ENCODE data around the gene FAM167B. TPM values are rescaled to one million over a fixed set of nuclear protein-coding genes. Genes with fewer than 3 reads are reported as not detected.
A peak's percentile ranks its signal among the peaks of the same experiment; 100 is the strongest.

FAM167B gene
- total and polyA plus RNA-seq, 2 donors (not counting 1 experiment from before 2014, with no cell fraction given): 1.1 to 5.4 TPM

GRCh38 chr1:32223683-32224082 is 23.3 kb upstream of the FAM167B start:
- intact Hi-C loops (cut with micrococcal nuclease): no loop called here
- no peak overlapping the region for H3K9ac ChIP-seq (ENCODE audit: low read length)
- Mint-ChIP-seq H3K27me3 (no peaks in the 10 kb centered on the region), H3K4me1 (peaks cover 43% of the 10 kb centered on the region), H3K27ac (peak overlapping the region; percentile 61), H3K4me3 (peak overlapping the region; percentile 97), H3K9me3 (ENCODE audit: insufficient read depth) (no peaks in the 10 kb centered on the region)
- H4K20me1 ChIP-seq (ENCODE audit: control insufficient read depth, insufficient read depth, low read length, poor library complexity, severe bottlenecking): peaks cover 8% of the 10 kb centered on the region
- H2AFZ ChIP-seq (ENCODE audit: insufficient read depth, low read depth, low read length, poor library complexity, severe bottlenecking): no peak overlapping the region
- ChIA-PET CTCF (interaction anchor here (0.7 to 3.6 kb wide), 5 partner anchors 16 to 177 kb away, joined by 3 to 15 read pairs (median 4); partner anchors contain the start of gene CCDC28B), POLR2A (interaction anchor here (1.2 to 2.0 kb wide), 2 partner anchors 17 to 93 kb away, joined by 3 to 9 read pairs; no protein-coding TSS in a partner anchor)
- no peaks in the 10 kb centered on the region for H3K9me3 ChIP-seq (ENCODE audit: control extremely low read depth in 1 of 3, control insufficient read depth in 2 of 3, insufficient read depth in 1 of 3, low read length in 2 of 3)
- no peaks in the 10 kb centered on the region for H3K27me3 ChIP-seq (replicated peaks in 1 of 4; ENCODE audit: control extremely low read depth in 1 of 4, control insufficient read depth in 3 of 4, insufficient read depth in 4 of 4, low read length in 3 of 4)
- peaks cover 7 to 46% of the 10 kb centered on the region in 2 experiments for H3K36me3 ChIP-seq (replicated peaks in 1 of 2; ENCODE audit: control extremely low read depth in 1 of 2, control insufficient read depth in 1 of 2, extremely low read depth in 1 of 2, insufficient read depth in 2 of 2, low read length in 1 of 2)
- peaks cover 46% of the 10 kb centered on the region for H3K79me2 ChIP-seq (ENCODE audit: control insufficient read depth, insufficient read depth, low read length)
- H3K4me3 ChIP-seq (ENCODE audit: control extremely low read depth in 1 of 5, extremely low read depth in 1 of 5, insufficient read depth in 1 of 5, low read depth in 2 of 5, low read length in 4 of 5): no peak overlapping the region
- WGBS (ENCODE audit: insufficient coverage): 95% methylated on average over 3 of the region's 3 CpGs
- peak overlapping the region; percentile 87 for H3K4me2 ChIP-seq (replicated peaks; ENCODE audit: low read depth, low read length, poor library complexity, severe bottlenecking)
- H3K27ac ChIP-seq (ENCODE audit: low read length in 2 of 2): peak overlapping the region in 1 of 2 donors; percentile 38
- no peak for DNase-seq
- no peak for TF ChIP-seq CTCF (IDR thresholded peaks at IDR 0.05)
- TF ChIP-seq EZH2 (IDR thresholded peaks at IDR 0.05; ENCODE audit: borderline replicate concordance, insufficient read depth, low read depth, low read length, poor library complexity, severe bottlenecking): no peak
- peaks cover 28 to 30% of the 10 kb centered on the region in 2 donors for H3K4me1 ChIP-seq (ENCODE audit: control insufficient read depth in 2 of 2, insufficient read depth in 2 of 2, low read length in 2 of 2)
- no peak for ATAC-seq (ENCODE audit: low read depth)

- Histone ChIP-seq H3K36me3 (replicated peaks in 1 of 2; ENCODE audit: control extremely low read depth in 1 of 2, control insufficient read depth in 1 of 2, extremely low read depth in 1 of 2, insufficient read depth in 2 of 2, low read length in 1 of 2) (peaks cover 8 to 50% of the 10 kb centered on the region in 2 experiments), H3K9me3 (ENCODE audit: control extremely low read depth in 1 of 3, control insufficient read depth in 2 of 3, insufficient read depth in 1 of 3, low read length in 2 of 3) (no peaks in the 10 kb centered on the region), H3K27me3 (replicated peaks in 1 of 4; ENCODE audit: control extremely low read depth in 1 of 4, control insufficient read depth in 3 of 4, insufficient read depth in 4 of 4, low read length in 3 of 4) (no peaks in the 10 kb centered on the region), H3K27ac (ENCODE audit: low read length in 2 of 2) (peak overlapping the region in 1 of 2 donors; percentile 38), H3K79me2 (ENCODE audit: control insufficient read depth, insufficient read depth, low read length) (peaks cover 46% of the 10 kb centered on the region), H3K4me1 (ENCODE audit: control insufficient read depth in 2 of 2, insufficient read depth in 2 of 2, low read length in 2 of 2) (peaks cover 28 to 30% of the 10 kb centered on the region in 2 donors), H3K9ac (ENCODE audit: low read length) (no peak overlapping the region), H2AFZ (ENCODE audit: insufficient read depth, low read depth, low read length, poor library complexity, severe bottlenecking) (no peak overlapping the region), H4K20me1 (ENCODE audit: control insufficient read depth, insufficient read depth, low read length, poor library complexity, severe bottlenecking) (peaks cover 8% of the 10 kb centered on the region), H3K4me2 (replicated peaks; ENCODE audit: low read depth, low read length, poor library complexity, severe bottlenecking) (no peak overlapping the region), H3K4me3 (ENCODE audit: control extremely low read depth in 1 of 5, extremely low read depth in 1 of 5, insufficient read depth in 1 of 5, low read depth in 2 of 5, low read length in 4 of 5) (no peak overlapping the region)
- WGBS (ENCODE audit: insufficient coverage): 100% methylated on average over 3 of the region's 4 CpGs
- no peak for DNase-seq
- no peaks in the 10 kb centered on the region for H3K9me3 Mint-ChIP-seq (ENCODE audit: insufficient read depth)
- CTCF ChIA-PET: interaction anchor here (0.8 to 3.6 kb wide), 3 partner anchors 16 to 93 kb away, joined by 3 to 15 read pairs (median 11); no protein-coding TSS in a partner anchor
- no peaks in the 10 kb centered on the region for H3K27me3 Mint-ChIP-seq
- no peak for ATAC-seq (ENCODE audit: low read depth)
- POLR2A ChIA-PET: interaction anchor here (0.7 to 2.0 kb wide), 2 partner anchors 16 to 572 kb away, joined by 6 to 9 read pairs; no protein-coding TSS in a partner anchor
- intact Hi-C loops (cut with micrococcal nuclease): no loop called here
- peaks cover 43% of the 10 kb centered on the region for H3K4me1 Mint-ChIP-seq
- peak overlapping the region; percentile 75 for H3K4me3 Mint-ChIP-seq
- peak overlapping the region; percentile 61 for H3K27ac Mint-ChIP-seq
- no peak for TF ChIP-seq EZH2 (IDR thresholded peaks at IDR 0.05; ENCODE audit: borderline replicate concordance, insufficient read depth, low read depth, low read length, poor library complexity, severe bottlenecking)
- TF ChIP-seq CTCF (IDR thresholded peaks at IDR 0.05): no peak
These were observed 22.7 kb upstream of the FAM167B start for GRCh38 chr1:32224285-32224684.

Measured in B cell (primary cell).